ENCODE results near the gene CRELD2. TPM values are rescaled to one million over a fixed set of nuclear protein-coding genes. Genes with fewer than 3 reads are reported as not detected.

Gene CRELD2
- total and polyA plus RNA-seq, 2 of the 13 experiments (the other 11 are each of a cell fraction or from before 2014, with no cell fraction given) = 17.2 to 44.7 TPM

DNA sequence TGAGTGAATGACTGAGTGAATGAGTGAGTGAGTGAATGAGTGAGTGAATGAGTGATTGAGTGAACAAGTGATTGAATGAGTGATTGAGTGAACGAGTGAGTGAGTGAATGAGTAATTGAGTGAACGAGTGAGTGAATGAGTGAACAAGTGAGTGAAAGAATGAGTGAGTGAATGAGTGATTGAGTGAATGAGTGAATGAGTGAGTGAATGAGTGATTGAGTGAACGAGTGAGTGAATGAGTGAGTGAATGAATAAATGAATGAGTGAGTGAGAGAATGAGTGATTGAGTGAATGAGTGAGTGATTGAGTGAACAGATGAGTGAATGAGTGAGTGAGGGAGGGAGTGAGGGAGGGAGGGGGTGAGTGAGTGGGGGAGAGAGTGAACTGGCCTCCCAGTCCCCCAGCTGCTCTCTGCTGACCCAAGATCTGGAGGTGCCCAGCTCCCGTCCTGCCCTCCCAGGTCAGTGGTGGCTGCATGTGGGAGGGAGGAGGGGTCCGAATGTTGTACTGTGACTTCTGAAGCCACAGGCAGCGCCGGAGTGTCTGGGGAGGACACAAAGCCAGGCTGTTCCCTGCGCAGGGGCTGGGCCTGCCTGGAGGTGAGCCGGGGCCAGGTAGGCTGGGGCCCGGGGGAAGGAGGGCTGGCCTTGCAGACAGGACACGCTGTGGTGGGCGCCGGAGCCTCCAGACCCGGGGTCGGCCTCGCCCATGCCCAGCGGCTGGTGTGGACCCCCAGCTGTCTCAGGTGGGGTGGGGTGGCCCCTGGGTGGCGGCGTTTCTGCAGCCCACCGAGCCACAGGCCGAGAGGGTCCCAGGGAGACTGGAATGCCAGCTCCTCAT is 24.4 kb downstream of the CRELD2 start (continued):
- TF ChIP-seq ZKSCAN8 (CRISPR knock-in tag; IDR thresholded peaks at IDR 0.05; ENCODE audit: borderline replicate concordance) = no peak
- TF ChIP-seq NCOR1 (IDR thresholded peaks at IDR 0.05; ENCODE audit: borderline replicate concordance, low read length) = peak; percentile 25; the same call in 1 of the 2 replicates
- peak; percentile 60; the same call in 1 of the 2 replicates for TF ChIP-seq GABPB1 (CRISPR knock-in tag; IDR thresholded peaks at IDR 0.05)
- TF ChIP-seq ERF (CRISPR knock-in tag; IDR thresholded peaks at IDR 0.05) = peak; percentile 61; the same call in 1 of the 2 replicates
- peak; percentile 71 for TF ChIP-seq NCOA2 (CRISPR knock-in tag; IDR thresholded peaks at IDR 0.05)
- TF ChIP-seq ZNF619 (CRISPR knock-in tag; IDR thresholded peaks at IDR 0.05) = no peak
- no peak for TF ChIP-seq KDM6A (CRISPR knock-in tag; IDR thresholded peaks at IDR 0.05; ENCODE audit: low read depth)
- 0 out of 2 replicates have a peak, but pooled peaks have one; percentile 22 for TF ChIP-seq ZMAT3 (CRISPR knock-in tag; conservative IDR thresholded peaks at IDR 0.05)
- 0 out of 2 replicates have a peak, but pooled peaks have one; percentile 30 for TF ChIP-seq ZNF891 (CRISPR knock-in tag; IDR thresholded peaks at IDR 0.05)
- TF ChIP-seq MTA3 (CRISPR knock-in tag; IDR thresholded peaks at IDR 0.05) = no peak
- TF ChIP-seq MZF1 (CRISPR knock-in tag; IDR thresholded peaks at IDR 0.05; ENCODE audit: borderline replicate concordance) = no peak
- TF ChIP-seq CEBPG (CRISPR knock-in tag; IDR thresholded peaks at IDR 0.05) = no peak; the same call in 1 of the 2 replicates
- peak; percentile 97 for TF ChIP-seq ZBTB7B (CRISPR knock-in tag; IDR thresholded peaks at IDR 0.05)
- TF ChIP-seq POLR2G (IDR thresholded peaks at IDR 0.05; ENCODE audit: low read depth, low read length) = peak; percentile 70
- 0 out of 2 replicates have a peak, but pooled peaks have one; percentile 45 for TF ChIP-seq ZNF780A (CRISPR knock-in tag; IDR thresholded peaks at IDR 0.05)
- TF ChIP-seq, protein P1, sequence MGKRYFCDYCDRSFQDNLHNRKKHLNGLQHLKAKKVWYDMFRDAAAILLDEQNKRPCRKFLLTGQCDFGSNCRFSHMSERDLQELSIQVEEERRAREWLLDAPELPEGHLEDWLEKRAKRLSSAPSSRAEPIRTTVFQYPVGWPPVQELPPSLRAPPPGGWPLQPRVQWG (CRISPR knock-in tag; IDR thresholded peaks at IDR 0.05; ENCODE audit: borderline replicate concordance, low read depth) = no peak
- TF ChIP-seq ZMYM3 (CRISPR knock-in tag; IDR thresholded peaks at IDR 0.05) = peak; percentile 84
- TF ChIP-seq, protein P2, sequence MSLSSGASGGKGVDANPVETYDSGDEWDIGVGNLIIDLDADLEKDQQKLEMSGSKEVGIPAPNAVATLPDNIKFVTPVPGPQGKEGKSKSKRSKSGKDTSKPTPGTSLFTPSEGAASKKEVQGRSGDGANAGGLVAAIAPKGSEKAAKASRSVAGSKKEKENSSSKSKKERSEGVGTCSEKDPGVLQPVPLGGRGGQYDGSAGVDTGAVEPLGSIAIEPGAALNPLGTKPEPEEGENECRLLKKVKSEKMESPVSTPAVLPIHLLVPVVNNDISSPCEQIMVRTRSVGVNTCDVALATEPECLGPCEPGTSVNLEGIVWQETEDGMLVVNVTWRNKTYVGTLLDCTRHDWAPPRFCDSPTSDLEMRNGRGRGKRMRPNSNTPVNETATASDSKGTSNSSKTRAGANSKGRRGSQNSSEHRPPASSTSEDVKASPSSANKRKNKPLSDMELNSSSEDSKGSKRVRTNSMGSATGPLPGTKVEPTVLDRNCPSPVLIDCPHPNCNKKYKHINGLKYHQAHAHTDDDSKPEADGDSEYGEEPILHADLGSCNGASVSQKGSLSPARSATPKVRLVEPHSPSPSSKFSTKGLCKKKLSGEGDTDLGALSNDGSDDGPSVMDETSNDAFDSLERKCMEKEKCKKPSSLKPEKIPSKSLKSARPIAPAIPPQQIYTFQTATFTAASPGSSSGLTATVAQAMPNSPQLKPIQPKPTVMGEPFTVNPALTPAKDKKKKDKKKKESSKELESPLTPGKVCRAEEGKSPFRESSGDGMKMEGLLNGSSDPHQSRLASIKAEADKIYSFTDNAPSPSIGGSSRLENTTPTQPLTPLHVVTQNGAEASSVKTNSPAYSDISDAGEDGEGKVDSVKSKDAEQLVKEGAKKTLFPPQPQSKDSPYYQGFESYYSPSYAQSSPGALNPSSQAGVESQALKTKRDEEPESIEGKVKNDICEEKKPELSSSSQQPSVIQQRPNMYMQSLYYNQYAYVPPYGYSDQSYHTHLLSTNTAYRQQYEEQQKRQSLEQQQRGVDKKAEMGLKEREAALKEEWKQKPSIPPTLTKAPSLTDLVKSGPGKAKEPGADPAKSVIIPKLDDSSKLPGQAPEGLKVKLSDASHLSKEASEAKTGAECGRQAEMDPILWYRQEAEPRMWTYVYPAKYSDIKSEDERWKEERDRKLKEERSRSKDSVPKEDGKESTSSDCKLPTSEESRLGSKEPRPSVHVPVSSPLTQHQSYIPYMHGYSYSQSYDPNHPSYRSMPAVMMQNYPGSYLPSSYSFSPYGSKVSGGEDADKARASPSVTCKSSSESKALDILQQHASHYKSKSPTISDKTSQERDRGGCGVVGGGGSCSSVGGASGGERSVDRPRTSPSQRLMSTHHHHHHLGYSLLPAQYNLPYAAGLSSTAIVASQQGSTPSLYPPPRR (CRISPR knock-in tag; IDR thresholded peaks at IDR 0.05; ENCODE audit: borderline replicate concordance) = peak; percentile 63; the same call in 1 of the 2 replicates
- 0 out of 2 replicates have a peak, but pooled peaks have one; percentile 9 for TF ChIP-seq FOXK2 (IDR thresholded peaks at IDR 0.05)
- peak; percentile 78 for TF ChIP-seq SAP130 (CRISPR knock-in tag; IDR thresholded peaks at IDR 0.05; ENCODE audit: low read depth)
- TF ChIP-seq, protein P3, sequence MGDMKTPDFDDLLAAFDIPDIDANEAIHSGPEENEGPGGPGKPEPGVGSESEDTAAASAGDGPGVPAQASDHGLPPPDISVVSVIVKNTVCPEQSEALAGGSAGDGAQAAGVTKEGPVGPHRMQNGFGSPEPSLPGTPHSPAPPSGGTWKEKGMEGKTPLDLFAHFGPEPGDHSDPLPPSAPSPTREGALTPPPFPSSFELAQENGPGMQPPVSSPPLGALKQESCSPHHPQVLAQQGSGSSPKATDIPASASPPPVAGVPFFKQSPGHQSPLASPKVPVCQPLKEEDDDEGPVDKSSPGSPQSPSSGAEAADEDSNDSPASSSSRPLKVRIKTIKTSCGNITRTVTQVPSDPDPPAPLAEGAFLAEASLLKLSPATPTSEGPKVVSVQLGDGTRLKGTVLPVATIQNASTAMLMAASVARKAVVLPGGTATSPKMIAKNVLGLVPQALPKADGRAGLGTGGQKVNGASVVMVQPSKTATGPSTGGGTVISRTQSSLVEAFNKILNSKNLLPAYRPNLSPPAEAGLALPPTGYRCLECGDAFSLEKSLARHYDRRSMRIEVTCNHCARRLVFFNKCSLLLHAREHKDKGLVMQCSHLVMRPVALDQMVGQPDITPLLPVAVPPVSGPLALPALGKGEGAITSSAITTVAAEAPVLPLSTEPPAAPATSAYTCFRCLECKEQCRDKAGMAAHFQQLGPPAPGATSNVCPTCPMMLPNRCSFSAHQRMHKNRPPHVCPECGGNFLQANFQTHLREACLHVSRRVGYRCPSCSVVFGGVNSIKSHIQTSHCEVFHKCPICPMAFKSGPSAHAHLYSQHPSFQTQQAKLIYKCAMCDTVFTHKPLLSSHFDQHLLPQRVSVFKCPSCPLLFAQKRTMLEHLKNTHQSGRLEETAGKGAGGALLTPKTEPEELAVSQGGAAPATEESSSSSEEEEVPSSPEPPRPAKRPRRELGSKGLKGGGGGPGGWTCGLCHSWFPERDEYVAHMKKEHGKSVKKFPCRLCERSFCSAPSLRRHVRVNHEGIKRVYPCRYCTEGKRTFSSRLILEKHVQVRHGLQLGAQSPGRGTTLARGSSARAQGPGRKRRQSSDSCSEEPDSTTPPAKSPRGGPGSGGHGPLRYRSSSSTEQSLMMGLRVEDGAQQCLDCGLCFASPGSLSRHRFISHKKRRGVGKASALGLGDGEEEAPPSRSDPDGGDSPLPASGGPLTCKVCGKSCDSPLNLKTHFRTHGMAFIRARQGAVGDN (CRISPR knock-in tag; IDR thresholded peaks at IDR 0.05) = peak; percentile 80
- peak; percentile 70 for TF ChIP-seq RARA (CRISPR knock-in tag; IDR thresholded peaks at IDR 0.05)

Measured in HepG2 (cell line).